HG03575 (cell line): ENCODE data around the gene CDC14C.

Experiments used
- ATAC-seq: cut with Tn5 transposase; IDR thresholded peaks from one replicate; pipeline ENCODE4 v1.9.1; 2021; ENCODE audit not compliant: unreplicated experiment, insufficient number of reproducible peaks, low FRiP score; ENCODE audit errors: extremely low read depth

CDC14C gene

GRCh38 chr7:48962821-48963505 lies 38.6 kb downstream of the CDC14C start:
- ATAC-seq, result no peak

GRCh38 chr7:48964074-48964473 lies 39.7 kb downstream of the CDC14C start:
- no peak for ATAC-seq

GRCh38 chr7:48971173-48971572 lies 46.8 kb downstream of the CDC14C start:
- ATAC-seq, result no peak

GRCh38 chr7:48976253-48976652 lies 51.9 kb downstream of the CDC14C start:
- ATAC-seq, result no peak

- ATAC-seq, result no peak
Observed at GRCh38 chr7:48976850-48977249, 52.5 kb downstream of the CDC14C start.
